ENCODE measurements around the gene MED9.
"Not testable (repeated sequence)": the region's sequence is repeated elsewhere in the genome, so short reads cannot be mapped to it uniquely, and the experiment has no call there.

GRCh38 chr17:17430924-17431323 lies 45.9 kb upstream of the MED9 start:
- not testable (repeated sequence) for TF ChIP-seq POLR2A (IDR thresholded peaks at IDR 0.05; ENCODE audit: low read length); GATA1 (IDR thresholded peaks at IDR 0.05; ENCODE audit: low read depth, low read length)

All from erythroblast (primary cell).